T-helper 17 cell (primary cell): ENCODE measurements around the gene NUP98. TPM values are rescaled to one million over a fixed set of nuclear protein-coding genes. Genes with fewer than 3 reads are reported as not detected.

Source experiments
- ATAC-seq: fragments of 150-1000 bp; cut with Tn5 transposase; 2 replicates; pipeline ENCODE4 v1.10.0; 2021; ENCODE audit warnings: mild to moderate bottlenecking, moderate library complexity
- DNase-seq, 3 donors: peaks; one replicate each; pipeline versions ENCODE4 v3.0.0 to v3.0.0-alpha.2; 2020 to 2021
- H3K9me3 ChIP-seq: one replicate; pipeline ENCODE4 v1.7.0; 2013; ENCODE audit warnings: low read length, mild to moderate bottlenecking; ENCODE audit not compliant: control insufficient read depth, poor library complexity, severe bottlenecking
- H3K27ac Mint-ChIP-seq: one replicate; pipeline ENCODE4 v1.8.0; 2022; ENCODE audit warnings: mild to moderate bottlenecking, moderate library complexity, mixed read lengths
- H3K27me3 Mint-ChIP-seq: one replicate; pipeline ENCODE4 v1.8.0; 2022; ENCODE audit warnings: mixed read lengths
- H3K36me3 Mint-ChIP-seq: one replicate; pipeline ENCODE4 v1.8.0; 2022; ENCODE audit warnings: low read depth, mixed read lengths
- H3K4me1 Mint-ChIP-seq: one replicate; pipeline ENCODE4 v1.8.0; 2022; ENCODE audit warnings: mild to moderate bottlenecking, mixed read lengths
- H3K4me3 Mint-ChIP-seq: one replicate; pipeline ENCODE4 v1.8.0; 2022; ENCODE audit warnings: mild to moderate bottlenecking, moderate library complexity, mixed read lengths
- total RNA-seq, 4 donors: library from RNA in 2 of 4; stranded (reverse) in 2 of 4; gene quantifications; one replicate each; pipeline ENCODE4 v1.2.3 and lab custom pipeline; 2022 to 2026

NUP98 gene
- total RNA-seq (100 to 1,000 TPM; 120 to 128 TPM), total RNA-seq (lab: John Stamatoyannopoulos, UW) (236 to 308 reads per million in 2 donors)

DNA sequence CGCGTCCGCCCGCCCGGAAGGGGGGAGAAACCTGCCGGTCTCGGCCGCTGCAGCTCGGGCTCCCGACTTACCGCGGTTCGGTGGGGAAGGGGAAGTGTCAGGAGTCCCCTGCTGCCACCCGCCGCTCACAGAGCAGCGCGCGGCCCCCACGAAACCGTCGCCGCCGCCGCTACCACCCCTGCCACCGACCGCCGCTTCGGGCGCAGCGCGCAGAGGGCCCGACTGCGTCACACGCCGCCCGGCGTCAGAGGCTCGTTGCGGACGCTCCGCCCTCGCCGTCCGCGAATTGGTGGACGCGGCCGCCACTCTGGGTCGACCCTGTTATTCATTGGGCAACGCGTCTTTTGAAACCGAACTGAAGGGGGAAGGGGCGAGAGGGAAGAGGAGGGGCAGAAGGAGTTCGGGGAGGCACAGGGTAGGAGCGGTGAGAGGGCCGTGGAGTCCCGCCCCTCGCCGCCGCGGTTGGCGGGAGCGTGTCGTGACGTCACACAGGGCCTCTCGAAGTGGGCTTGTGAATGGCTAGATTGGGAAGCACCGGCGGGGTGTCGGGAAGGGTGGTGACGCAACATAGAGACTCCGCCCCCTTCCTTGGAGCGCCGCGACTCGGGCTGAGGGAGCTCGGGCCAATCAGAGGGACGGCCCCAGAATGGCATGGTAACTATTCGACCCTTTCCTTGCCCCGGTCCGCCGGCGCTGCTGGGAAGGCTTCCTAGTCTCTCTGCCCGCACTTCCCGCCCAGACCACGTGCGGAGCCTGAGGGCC, at the start of gene NUP98:
NUP98 (minus strand) TSS at position 226 of the 762 bp plus-strand sequence. CDS start 15,437 bp downstream, outside the sequence.
- H3K4me3 Mint-ChIP-seq: peak within 1 kb of the TSS; percentile 95
- H3K9me3 ChIP-seq: no peaks in the 10 kb centered on the region
- DNase-seq: peak; percentile 98 to 100 (median 99)
- peaks cover 29% of the 10 kb centered on the region for H3K4me1 Mint-ChIP-seq
- H3K27me3 Mint-ChIP-seq: no peaks in the 10 kb centered on the region
- peak within 1 kb of the TSS; percentile 99 for H3K27ac Mint-ChIP-seq
- ATAC-seq: peak; percentile 94
- H3K36me3 Mint-ChIP-seq: no peaks in the 10 kb centered on the region

DNA sequence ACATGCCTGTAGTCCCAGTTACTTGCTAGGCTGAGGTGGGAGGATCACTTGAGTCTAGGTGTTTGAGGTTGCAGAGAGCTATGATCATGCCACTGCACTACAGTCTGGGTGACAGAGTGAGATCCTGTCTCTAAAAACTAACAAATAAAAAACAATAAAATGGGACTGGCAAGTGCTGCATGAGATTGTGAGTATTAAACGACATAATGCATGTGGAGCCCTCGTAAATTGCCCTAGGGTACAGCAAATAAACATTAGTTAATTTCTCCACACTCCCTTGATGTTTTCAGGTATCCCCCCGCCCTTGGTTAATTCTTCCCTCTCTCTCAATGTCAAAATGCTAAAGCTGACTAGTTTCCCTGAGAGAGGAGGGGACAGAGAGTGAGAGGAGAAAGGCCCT, 48.3 kb upstream of the NUP98 start:
- ATAC-seq (no peak), DNase-seq (no peak)
- Mint-ChIP-seq H3K36me3 (no peaks in the 10 kb centered on the region), H3K4me1 (peaks cover 11% of the 10 kb centered on the region), H3K27ac (no peak overlapping the region), H3K27me3 (no peaks in the 10 kb centered on the region), H3K4me3 (no peak overlapping the region)
- H3K9me3 ChIP-seq: no peaks in the 10 kb centered on the region

DNA sequence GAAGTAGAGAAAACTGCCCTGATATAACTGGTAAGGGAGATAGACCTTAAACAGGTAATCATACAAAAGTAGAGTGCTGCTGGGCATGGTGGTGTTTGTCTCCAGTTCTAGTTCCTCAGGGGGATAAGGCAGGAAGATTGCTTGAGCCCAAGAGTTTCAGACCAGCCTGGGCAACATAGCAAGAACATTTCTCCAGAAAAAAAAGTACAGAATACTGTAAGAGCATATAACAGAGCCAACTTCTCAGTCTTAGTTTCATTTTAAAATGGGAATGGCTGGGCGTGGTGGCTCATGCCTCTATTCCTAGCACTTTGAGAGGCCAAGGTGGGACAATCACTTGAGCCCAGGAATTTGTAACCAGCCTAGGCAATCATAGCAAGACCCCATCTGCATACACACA, 47.9 kb upstream of the NUP98 start:
- Mint-ChIP-seq H3K4me1 (peaks cover 11% of the 10 kb centered on the region), H3K27ac (peak overlapping the region; percentile 98), H3K4me3 (no peak overlapping the region), H3K27me3 (no peaks in the 10 kb centered on the region), H3K36me3 (no peaks in the 10 kb centered on the region)
- H3K9me3 ChIP-seq: no peaks in the 10 kb centered on the region
- ATAC-seq (no peak), DNase-seq (no peak)

DNA sequence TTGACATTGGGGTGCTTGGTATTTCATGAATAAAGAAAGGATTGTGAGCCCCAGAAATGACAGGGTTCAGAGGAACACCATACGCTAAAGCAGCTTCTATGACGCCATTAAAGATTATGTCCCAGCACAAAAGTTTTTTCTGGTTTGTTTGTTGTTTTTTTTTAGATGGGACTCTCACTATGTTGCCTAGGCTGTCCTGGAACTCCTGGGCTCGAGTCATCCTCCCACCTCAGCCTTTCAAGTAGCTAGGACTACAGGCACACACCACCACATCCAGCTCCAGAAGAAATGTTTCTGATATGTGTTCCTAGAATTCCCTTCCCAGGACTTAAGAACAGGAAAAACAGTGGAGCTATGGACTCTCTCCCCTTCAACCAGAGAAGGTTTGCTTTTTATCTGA, 46.0 kb upstream of the NUP98 start:
- peaks cover 9% of the 10 kb centered on the region for H3K36me3 Mint-ChIP-seq
- DNase-seq (no peak), ATAC-seq (no peak)
- H3K9me3 ChIP-seq: no peaks in the 10 kb centered on the region
- H3K27ac Mint-ChIP-seq: peak overlapping the region; percentile 98
- H3K27me3 Mint-ChIP-seq: no peaks in the 10 kb centered on the region
- H3K4me3 Mint-ChIP-seq: no peak overlapping the region
- H3K4me1 Mint-ChIP-seq: peaks cover 19% of the 10 kb centered on the region

DNA sequence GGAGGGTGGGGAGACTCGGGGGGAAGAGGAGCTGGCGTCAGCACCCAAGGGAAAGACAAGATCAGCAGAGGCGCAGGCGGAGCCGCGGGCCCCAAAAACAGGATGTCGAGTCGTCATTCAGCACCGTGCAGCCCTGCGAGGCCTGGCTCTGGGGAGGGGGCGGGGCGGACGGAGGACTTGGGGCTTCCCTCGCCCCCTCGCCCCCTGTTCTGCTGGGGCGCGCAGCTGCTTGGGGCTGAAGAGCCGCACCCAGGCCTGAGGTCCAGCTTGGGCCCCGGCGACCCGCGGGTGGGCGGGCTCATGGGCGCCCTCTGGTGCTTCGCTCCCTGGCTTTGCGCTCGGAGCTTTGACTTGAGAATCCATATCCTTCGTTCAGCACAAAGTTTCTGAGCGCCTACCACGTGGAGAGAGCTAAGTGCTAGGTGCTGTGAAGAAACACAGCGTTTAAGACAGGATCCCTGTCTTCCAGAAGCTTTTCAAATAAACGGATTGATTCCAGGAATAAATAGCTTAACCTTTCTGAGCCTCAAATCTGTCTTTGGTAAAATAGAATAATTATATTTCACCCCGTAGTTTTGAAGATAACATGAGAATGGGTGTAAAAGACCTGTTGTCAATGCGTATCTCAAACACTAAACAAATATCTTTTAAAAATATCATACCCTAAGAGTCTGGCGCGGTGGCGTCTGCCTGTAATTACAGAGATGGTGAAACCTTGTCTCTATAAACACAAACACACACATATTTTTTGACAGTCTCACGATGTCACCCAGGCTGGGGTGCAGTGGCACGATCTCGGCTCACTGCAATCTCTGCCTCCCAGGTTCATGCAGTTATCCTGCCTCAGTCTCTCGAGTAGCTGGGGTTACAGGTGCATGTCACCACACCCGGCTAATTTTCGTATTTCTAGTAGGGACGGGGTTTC, 44.3 kb upstream of the NUP98 start:
- Mint-ChIP-seq H3K27me3 (no peaks in the 10 kb centered on the region), H3K4me3 (peak overlapping the region; percentile 97), H3K27ac (peak overlapping the region; percentile 98), H3K4me1 (peaks cover 28% of the 10 kb centered on the region), H3K36me3 (peaks cover 9% of the 10 kb centered on the region)
- no peaks in the 10 kb centered on the region for H3K9me3 ChIP-seq
- peak; percentile 86 to 93 (median 88) for DNase-seq
- peak; percentile 45 for ATAC-seq

DNA sequence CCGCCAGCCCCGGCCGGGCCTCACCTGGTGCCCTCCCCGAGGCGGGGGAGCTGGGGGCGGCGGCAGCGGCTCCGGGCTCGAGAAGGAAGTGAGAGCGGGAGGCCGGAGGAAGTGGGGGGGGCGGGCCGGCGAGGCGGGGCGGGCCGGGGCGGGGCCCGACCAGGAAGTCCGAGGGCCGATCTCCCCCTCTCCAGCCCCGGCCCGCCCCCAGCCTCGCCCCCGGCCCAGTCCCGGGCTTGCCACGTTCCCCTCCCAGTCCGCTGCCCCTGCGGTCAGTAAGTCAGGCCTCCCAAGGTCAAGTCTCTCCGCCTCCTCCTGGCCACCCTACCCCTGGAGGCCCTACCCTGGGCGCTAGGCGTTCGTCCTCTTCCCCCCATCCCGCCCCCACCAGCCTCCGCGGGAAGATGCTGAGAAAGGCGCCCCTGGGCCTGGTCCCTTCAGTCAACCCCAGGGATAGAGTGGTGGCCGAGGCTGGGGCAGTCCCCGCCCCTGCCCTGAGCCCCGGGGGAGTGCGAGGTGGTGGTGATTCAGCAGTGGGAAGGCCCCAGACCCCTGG, 43.6 kb upstream of the NUP98 start, which contains the start of gene RHOG:
RHOG (minus strand) TSS at position 90 of the 556 bp plus-strand sequence. CDS start 12,821 bp downstream, outside the sequence.
- peaks cover 28% of the 10 kb centered on the region for H3K4me1 Mint-ChIP-seq
- no peaks in the 10 kb centered on the region for H3K27me3 Mint-ChIP-seq
- peak within 1 kb of the TSS; percentile 97 for H3K4me3 Mint-ChIP-seq
- DNase-seq: peak in 2 of 3 donors; percentile 42 to 63
- H3K27ac Mint-ChIP-seq: peak within 1 kb of the TSS; percentile 98
- peak; percentile 82 for ATAC-seq
- H3K9me3 ChIP-seq: no peaks in the 10 kb centered on the region
- peaks cover 9% of the 10 kb centered on the region for H3K36me3 Mint-ChIP-seq

DNA sequence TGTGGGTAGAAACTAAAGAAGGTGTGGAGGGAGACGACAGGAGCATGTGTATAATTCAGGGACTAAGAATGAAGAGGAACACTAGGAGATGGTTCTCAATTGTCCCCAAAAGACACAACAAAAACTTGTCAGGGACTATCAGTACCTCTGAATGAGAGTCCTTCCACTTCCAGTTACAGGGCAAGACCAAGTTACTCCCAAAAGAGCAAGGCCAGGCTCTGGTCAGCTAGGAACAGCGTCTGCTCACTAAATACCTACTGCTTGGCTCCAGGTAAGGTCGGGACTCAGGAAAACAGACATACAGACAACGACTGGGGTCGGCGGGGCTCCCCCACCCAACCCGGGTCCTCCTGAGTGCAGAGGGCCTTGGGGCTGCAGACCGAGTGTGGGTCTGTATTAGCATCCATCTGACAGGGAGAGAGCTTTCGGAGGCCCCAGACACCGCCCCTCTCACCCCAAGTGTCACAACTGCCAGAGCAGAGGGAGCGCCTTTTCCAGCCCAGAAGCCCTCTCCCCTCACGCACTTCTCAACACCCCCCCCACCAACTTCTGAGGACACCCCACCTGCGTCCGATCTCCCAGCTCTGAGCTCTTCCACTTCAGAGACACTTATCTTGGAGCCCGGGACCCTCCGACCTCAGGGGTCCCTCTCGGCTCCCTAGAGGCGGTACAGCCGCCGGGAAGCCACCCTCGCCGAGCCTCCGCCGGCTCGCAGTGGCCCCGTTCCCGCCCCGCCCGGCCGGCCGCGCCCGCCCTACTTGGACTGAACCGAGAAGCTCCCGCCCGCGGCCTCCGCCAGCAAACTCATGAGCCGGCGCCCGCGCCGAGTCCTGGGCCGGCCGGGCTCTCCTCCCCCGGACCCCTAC, 42.9 kb upstream of the NUP98 start:
- ATAC-seq: no peak
- Mint-ChIP-seq H3K36me3 (peaks cover 13% of the 10 kb centered on the region), H3K27me3 (no peaks in the 10 kb centered on the region)

DNA sequence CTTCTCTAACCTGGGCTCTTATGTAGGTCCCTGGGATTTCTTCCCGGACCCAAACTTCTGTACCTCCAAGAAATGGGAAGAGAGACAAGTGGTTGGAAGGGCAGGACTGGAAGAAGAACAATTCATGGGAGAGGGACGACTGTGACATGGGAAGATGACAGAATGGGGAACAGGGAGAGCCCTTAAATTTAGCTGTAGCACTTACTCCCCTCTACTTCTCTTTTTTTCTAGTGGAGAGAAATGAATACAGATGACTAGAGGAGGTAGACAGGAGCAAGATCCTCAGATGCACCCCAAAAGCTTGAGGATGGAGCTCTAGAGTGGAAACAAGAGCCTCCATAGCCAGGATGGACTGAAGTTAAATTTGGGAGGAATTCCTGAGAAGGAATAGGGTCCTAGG, 41.1 kb upstream of the NUP98 start:
- H3K9me3 ChIP-seq: no peaks in the 10 kb centered on the region
- DNase-seq (no peak), ATAC-seq (no peak)
- peak overlapping the region; percentile 97 for H3K4me3 Mint-ChIP-seq
- peaks cover 13% of the 10 kb centered on the region for H3K36me3 Mint-ChIP-seq
- peak overlapping the region; percentile 98 for H3K27ac Mint-ChIP-seq
- no peaks in the 10 kb centered on the region for H3K27me3 Mint-ChIP-seq
- H3K4me1 Mint-ChIP-seq: peaks cover 47% of the 10 kb centered on the region

More for the DNA sequence above, 42.9 kb upstream of the NUP98 start:
- peak overlapping the region; percentile 98 for H3K27ac Mint-ChIP-seq
- DNase-seq: peak in 2 of 3 donors; percentile 28 to 30
- peaks cover 34% of the 10 kb centered on the region for H3K4me1 Mint-ChIP-seq
- no peaks in the 10 kb centered on the region for H3K9me3 ChIP-seq
- peak overlapping the region; percentile 97 for H3K4me3 Mint-ChIP-seq

DNA sequence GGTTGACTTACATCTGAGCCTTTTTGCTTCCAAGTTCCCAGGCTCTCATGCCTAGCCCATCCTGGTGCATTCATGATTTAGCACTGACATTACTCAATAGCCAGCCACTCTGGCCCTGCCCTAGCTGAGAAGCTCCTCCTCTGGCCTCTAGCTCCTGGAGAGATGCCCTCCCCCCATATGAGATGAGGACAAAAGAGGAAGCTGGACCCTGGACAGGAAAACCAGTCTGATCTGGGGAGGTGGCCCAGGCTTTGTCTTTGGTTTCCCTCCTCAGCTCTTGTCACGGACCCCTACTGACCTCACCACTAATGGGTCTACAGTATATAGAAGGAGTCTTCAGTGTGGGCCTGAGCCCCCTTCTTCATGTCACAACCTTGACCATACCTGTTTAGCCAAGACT, 40.4 kb upstream of the NUP98 start:
- H3K9me3 ChIP-seq: no peaks in the 10 kb centered on the region
- Mint-ChIP-seq H3K27me3 (no peaks in the 10 kb centered on the region), H3K36me3 (peaks cover 13% of the 10 kb centered on the region), H3K4me1 (peaks cover 54% of the 10 kb centered on the region), H3K4me3 (peak overlapping the region; percentile 97), H3K27ac (peak overlapping the region; percentile 98)
- ATAC-seq (no peak), DNase-seq (no peak)

DNA sequence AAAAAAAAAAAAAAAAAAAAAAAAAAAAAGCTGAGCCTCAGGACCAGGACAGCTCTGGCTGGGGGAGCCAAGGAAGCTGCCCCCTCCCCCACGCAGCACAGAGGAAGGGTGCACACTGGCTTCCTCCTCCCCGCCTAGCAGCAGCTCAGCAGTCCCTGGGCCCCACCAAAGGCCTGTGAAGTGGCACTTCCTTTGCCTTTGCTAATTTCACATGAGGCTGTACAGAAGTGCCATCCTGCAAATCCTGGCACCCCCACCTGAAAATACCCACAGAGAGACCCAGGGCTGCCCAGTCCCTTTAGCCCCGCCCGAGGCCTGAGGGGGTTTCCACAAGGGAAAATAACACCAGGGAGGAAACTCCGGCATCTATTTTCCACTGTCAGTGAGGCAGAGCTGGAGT, 39.5 kb upstream of the NUP98 start:
- ATAC-seq: no peak
- no peaks in the 10 kb centered on the region for H3K9me3 ChIP-seq
- DNase-seq: peak in 2 of 3 donors; percentile 31 to 37
- Mint-ChIP-seq H3K4me3 (peak overlapping the region; percentile 97), H3K27me3 (no peaks in the 10 kb centered on the region), H3K36me3 (peaks cover 13% of the 10 kb centered on the region), H3K4me1 (peaks cover 61% of the 10 kb centered on the region), H3K27ac (peak overlapping the region; percentile 98)

DNA sequence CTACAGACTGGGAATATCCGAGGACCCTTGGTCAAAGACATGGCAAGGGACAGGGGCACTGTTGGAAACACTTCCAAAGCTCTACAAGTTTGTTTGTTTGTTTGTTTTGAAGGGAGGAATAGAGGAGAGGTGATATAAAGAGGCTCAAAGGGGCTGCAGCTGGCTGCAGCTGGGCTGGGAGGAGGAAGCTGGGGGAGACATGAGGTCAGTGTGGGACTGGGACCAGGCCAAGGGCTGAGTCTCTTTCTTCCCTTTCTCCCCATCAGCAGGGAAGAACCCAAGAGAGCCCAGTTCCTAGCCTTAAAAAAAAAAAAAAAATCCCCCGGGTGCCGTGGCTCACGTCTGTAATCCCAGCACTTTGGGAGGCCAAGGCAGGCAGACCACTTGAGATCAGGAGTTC, 38.4 kb upstream of the NUP98 start:
- peak overlapping the region; percentile 97 for H3K4me3 Mint-ChIP-seq
- peaks cover 72% of the 10 kb centered on the region for H3K4me1 Mint-ChIP-seq
- no peaks in the 10 kb centered on the region for H3K9me3 ChIP-seq
- peaks cover 13% of the 10 kb centered on the region for H3K36me3 Mint-ChIP-seq
- DNase-seq: no peak
- H3K27ac Mint-ChIP-seq: peak overlapping the region; percentile 98
- no peak for ATAC-seq
- no peaks in the 10 kb centered on the region for H3K27me3 Mint-ChIP-seq
